Testis (tissue), 2 donors: ENCODE results near the gene SHCBP1.
"Not testable (repeated sequence)": the region's sequence is repeated elsewhere in the genome, so short reads cannot be mapped to it uniquely, and the experiment has no call there.

Source experiments
- CTCF ChIP-seq, 3 experiments: fragments of 450-650 bp in 2 of 3; fragments of 200-600 bp in 1 of 3; sonication (generic) in 1 of 3; IDR thresholded peaks; one replicate each; pipeline ENCODE4 v1.5.1; 2016 to 2019; ENCODE audit warnings: antibody characterized with exemption in 3 of 3, mild to moderate bottlenecking in 2 of 3, moderate library complexity in 1 of 3
- POLR2A ChIP-seq: fragments of 450-650 bp; IDR thresholded peaks from one replicate; pipeline ENCODE4 v1.6.1; 2017; ENCODE audit warnings: antibody characterized with exemption, mild to moderate bottlenecking, moderate library complexity

- not testable (repeated sequence) for TF ChIP-seq CTCF (IDR thresholded peaks at IDR 0.05); POLR2A
These were observed 5.5 kb upstream of the SHCBP1 start for GRCh38 chr16:46626681-46627080.
